Measurements from ENCODE around the gene FOXC1.

DNA sequence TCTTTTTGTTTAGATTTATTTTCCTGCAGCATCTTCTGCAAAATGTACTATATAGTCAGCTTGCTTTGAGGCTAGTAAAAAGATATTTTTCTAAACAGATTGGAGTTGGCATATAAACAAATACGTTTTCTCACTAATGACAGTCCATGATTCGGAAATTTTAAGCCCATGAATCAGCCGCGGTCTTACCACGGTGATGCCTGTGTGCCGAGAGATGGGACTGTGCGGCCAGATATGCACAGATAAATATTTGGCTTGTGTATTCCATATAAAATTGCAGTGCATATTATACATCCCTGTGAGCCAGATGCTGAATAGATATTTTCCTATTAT is 3.2 kb downstream of the FOXC1 start:
- TF ChIP-seq, protein P1, sequence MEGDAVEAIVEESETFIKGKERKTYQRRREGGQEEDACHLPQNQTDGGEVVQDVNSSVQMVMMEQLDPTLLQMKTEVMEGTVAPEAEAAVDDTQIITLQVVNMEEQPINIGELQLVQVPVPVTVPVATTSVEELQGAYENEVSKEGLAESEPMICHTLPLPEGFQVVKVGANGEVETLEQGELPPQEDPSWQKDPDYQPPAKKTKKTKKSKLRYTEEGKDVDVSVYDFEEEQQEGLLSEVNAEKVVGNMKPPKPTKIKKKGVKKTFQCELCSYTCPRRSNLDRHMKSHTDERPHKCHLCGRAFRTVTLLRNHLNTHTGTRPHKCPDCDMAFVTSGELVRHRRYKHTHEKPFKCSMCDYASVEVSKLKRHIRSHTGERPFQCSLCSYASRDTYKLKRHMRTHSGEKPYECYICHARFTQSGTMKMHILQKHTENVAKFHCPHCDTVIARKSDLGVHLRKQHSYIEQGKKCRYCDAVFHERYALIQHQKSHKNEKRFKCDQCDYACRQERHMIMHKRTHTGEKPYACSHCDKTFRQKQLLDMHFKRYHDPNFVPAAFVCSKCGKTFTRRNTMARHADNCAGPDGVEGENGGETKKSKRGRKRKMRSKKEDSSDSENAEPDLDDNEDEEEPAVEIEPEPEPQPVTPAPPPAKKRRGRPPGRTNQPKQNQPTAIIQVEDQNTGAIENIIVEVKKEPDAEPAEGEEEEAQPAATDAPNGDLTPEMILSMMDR (CRISPR knock-in tag; IDR thresholded peaks at IDR 0.05) = no peak
- TF ChIP-seq ZNF251 (CRISPR knock-in tag; IDR thresholded peaks at IDR 0.05) (no peak), ZNF607 (CRISPR knock-in tag; IDR thresholded peaks at IDR 0.05; ENCODE audit: borderline replicate concordance) (no peak), RELA (CRISPR knock-in tag; IDR thresholded peaks at IDR 0.05) (no peak)
- TF ChIP-seq, protein P2, sequence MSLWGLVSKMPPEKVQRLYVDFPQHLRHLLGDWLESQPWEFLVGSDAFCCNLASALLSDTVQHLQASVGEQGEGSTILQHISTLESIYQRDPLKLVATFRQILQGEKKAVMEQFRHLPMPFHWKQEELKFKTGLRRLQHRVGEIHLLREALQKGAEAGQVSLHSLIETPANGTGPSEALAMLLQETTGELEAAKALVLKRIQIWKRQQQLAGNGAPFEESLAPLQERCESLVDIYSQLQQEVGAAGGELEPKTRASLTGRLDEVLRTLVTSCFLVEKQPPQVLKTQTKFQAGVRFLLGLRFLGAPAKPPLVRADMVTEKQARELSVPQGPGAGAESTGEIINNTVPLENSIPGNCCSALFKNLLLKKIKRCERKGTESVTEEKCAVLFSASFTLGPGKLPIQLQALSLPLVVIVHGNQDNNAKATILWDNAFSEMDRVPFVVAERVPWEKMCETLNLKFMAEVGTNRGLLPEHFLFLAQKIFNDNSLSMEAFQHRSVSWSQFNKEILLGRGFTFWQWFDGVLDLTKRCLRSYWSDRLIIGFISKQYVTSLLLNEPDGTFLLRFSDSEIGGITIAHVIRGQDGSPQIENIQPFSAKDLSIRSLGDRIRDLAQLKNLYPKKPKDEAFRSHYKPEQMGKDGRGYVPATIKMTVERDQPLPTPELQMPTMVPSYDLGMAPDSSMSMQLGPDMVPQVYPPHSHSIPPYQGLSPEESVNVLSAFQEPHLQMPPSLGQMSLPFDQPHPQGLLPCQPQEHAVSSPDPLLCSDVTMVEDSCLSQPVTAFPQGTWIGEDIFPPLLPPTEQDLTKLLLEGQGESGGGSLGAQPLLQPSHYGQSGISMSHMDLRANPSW (CRISPR knock-in tag; IDR thresholded peaks at IDR 0.05; ENCODE audit: borderline replicate concordance) = no peak
- TF ChIP-seq, protein P3, sequence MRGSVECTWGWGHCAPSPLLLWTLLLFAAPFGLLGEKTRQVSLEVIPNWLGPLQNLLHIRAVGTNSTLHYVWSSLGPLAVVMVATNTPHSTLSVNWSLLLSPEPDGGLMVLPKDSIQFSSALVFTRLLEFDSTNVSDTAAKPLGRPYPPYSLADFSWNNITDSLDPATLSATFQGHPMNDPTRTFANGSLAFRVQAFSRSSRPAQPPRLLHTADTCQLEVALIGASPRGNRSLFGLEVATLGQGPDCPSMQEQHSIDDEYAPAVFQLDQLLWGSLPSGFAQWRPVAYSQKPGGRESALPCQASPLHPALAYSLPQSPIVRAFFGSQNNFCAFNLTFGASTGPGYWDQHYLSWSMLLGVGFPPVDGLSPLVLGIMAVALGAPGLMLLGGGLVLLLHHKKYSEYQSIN (CRISPR knock-in tag; IDR thresholded peaks at IDR 0.05; ENCODE audit: borderline replicate concordance) = no peak

Measured in HepG2 (cell line).